Erythroblast (primary cell): Measurements from ENCODE around the gene SRP72.
A peak's percentile ranks its signal among the peaks of the same experiment; 100 is the strongest.

Experiments
- DNase-seq, 2 experiments: peaks; one replicate each; lab custom pipeline; 2025; lab: John Stamatoyannopoulos, UW
- GATA1 ChIP-seq: IDR thresholded peaks from 2 replicates; pipeline ENCODE4 v1.6.1; 2011; ENCODE audit warnings: low read depth, mild to moderate bottlenecking, control low read depth, low read length, moderate library complexity
- POLR2A ChIP-seq: IDR thresholded peaks from 2 replicates; pipeline ENCODE4 v1.6.1; 2011; ENCODE audit warnings: mild to moderate bottlenecking, low read length

The SRP72 gene

GRCh38 chr4:56467284-56468096, at the start of gene SRP72:
TSS of gene SRP72 (plus strand) at chr4:56467617. CDS start at chr4:56467636, 19 bp downstream.
- peak; percentile 97 for DNase-seq
- peak; percentile 50 for TF ChIP-seq GATA1
- TF ChIP-seq POLR2A, result peak; percentile 97

- TF ChIP-seq GATA1 (no peak), POLR2A (no peak)
- no peak for DNase-seq
Observed at GRCh38 chr4:56424176-56424575, 43.2 kb upstream of the SRP72 start.

- TF ChIP-seq POLR2A, result no peak
- peak; percentile 60 to 80 for DNase-seq
Observed at GRCh38 chr4:56424697-56425514, 42.5 kb upstream of the SRP72 start.

GRCh38 chr4:56425518-56425917, 41.9 kb upstream of the SRP72 start:
- DNase-seq, result no peak
- TF ChIP-seq GATA1 (no peak), POLR2A (no peak)

GRCh38 chr4:56426273-56426672, 41.1 kb upstream of the SRP72 start:
- no peak for TF ChIP-seq GATA1
- DNase-seq, result no peak

GRCh38 chr4:56427179-56427578, 40.2 kb upstream of the SRP72 start:
- no peak for DNase-seq
- TF ChIP-seq GATA1, result no peak
- no peak for TF ChIP-seq POLR2A

- TF ChIP-seq POLR2A, result no peak
- TF ChIP-seq GATA1, result no peak
- DNase-seq, result no peak
Observed at GRCh38 chr4:56430203-56430602, 37.2 kb upstream of the SRP72 start.

GRCh38 chr4:56433280-56433679, 34.1 kb upstream of the SRP72 start:
- no peak for DNase-seq
- no peak for TF ChIP-seq POLR2A
- TF ChIP-seq GATA1, result no peak

- peak; percentile 80 to 82 for DNase-seq
Observed at GRCh38 chr4:56434599-56435139, 32.7 kb upstream of the SRP72 start.

GRCh38 chr4:56435140-56435926, 32.1 kb upstream of the SRP72 start, which contains the start of gene PPAT:
TSS of gene PPAT (minus strand) at chr4:56435615. CDS start at chr4:56435477, 138 bp downstream.
- DNase-seq, result peak; percentile 99
- TF ChIP-seq GATA1 (no peak), POLR2A (peak; percentile 79)

More at GRCh38 chr4:56434599-56435139, 32.7 kb upstream of the SRP72 start:
- no peak for TF ChIP-seq POLR2A
- no peak for TF ChIP-seq GATA1

GRCh38 chr4:56438766-56439165, 28.7 kb upstream of the SRP72 start:
- DNase-seq, result no peak
- no peak for TF ChIP-seq POLR2A

- no peak for DNase-seq
- TF ChIP-seq GATA1 (no peak), POLR2A (no peak)
Observed at GRCh38 chr4:56440983-56441382, 26.4 kb upstream of the SRP72 start.

- TF ChIP-seq POLR2A, result no peak
- no peak for TF ChIP-seq GATA1
- no peak for DNase-seq
Observed at GRCh38 chr4:56444719-56445118, 22.7 kb upstream of the SRP72 start.

- TF ChIP-seq POLR2A, result no peak
- no peak for TF ChIP-seq GATA1
- peak; percentile 22 to 74 for DNase-seq
Observed at GRCh38 chr4:56445699-56446098, 21.7 kb upstream of the SRP72 start.
